GM21723 (cell line): ENCODE measurements around the gene STPG3.

Source experiments
- ATAC-seq: cut with Tn5 transposase; IDR thresholded peaks from one replicate; pipeline ENCODE4 v1.9.1; 2021; ENCODE audit warnings: mild to moderate bottlenecking, moderate library complexity; ENCODE audit not compliant: unreplicated experiment

The STPG3 gene

GRCh38 chr9:137221506-137222111, 29.5 kb upstream of the STPG3 start:
- no peak for ATAC-seq

GRCh38 chr9:137222190-137223077, 28.7 kb upstream of the STPG3 start, which contains the start of gene RNF208:
Gene RNF208, minus strand, starts transcription at chr9:137222240. Its CDS starts 1,028 bp downstream, at chr9:137221212.
- ATAC-seq = no peak

GRCh38 chr9:137223078-137223970, 27.8 kb upstream of the STPG3 start:
- peak; percentile 64 for ATAC-seq

- no peak for ATAC-seq
Measured at GRCh38 chr9:137224830-137225694, 26.0 kb upstream of the STPG3 start, which contains the start of gene CYSRT1. Gene CYSRT1, plus strand, starts transcription at chr9:137225174. Its CDS starts 448 bp downstream, at chr9:137225622.

GRCh38 chr9:137225699-137226331, 25.3 kb upstream of the STPG3 start:
- ATAC-seq = no peak

GRCh38 chr9:137226338-137227053, 24.6 kb upstream of the STPG3 start:
- no peak for ATAC-seq

- ATAC-seq = no peak
Measured at GRCh38 chr9:137227054-137227852, 23.8 kb upstream of the STPG3 start, which contains the start of gene RNF224. Gene RNF224, plus strand, starts transcription at chr9:137227502. Its CDS starts 834 bp downstream, at chr9:137228336.

GRCh38 chr9:137227853-137228505, 23.1 kb upstream of the STPG3 start:
- ATAC-seq = no peak

- no peak for ATAC-seq
Measured at GRCh38 chr9:137228506-137228967, 22.5 kb upstream of the STPG3 start.

GRCh38 chr9:137228968-137229896, 21.9 kb upstream of the STPG3 start:
- no peak for ATAC-seq

GRCh38 chr9:137229903-137230704, 21.0 kb upstream of the STPG3 start:
- no peak for ATAC-seq

GRCh38 chr9:137230705-137231371, 20.2 kb upstream of the STPG3 start, which contains the start of gene SLC34A3:
Gene SLC34A3, plus strand, starts transcription at chr9:137230901. Its CDS starts 802 bp downstream, at chr9:137231703.
- no peak for ATAC-seq

GRCh38 chr9:137231372-137232039, 19.6 kb upstream of the STPG3 start:
- ATAC-seq = no peak

GRCh38 chr9:137232101-137232500, 19.0 kb upstream of the STPG3 start:
- ATAC-seq = no peak
